Measurements from ENCODE around the gene MEA1. TPM values are rescaled to one million over a fixed set of nuclear protein-coding genes. Genes with fewer than 3 reads are reported as not detected.
"Not testable (repeated sequence)": the region's sequence is repeated elsewhere in the genome, so short reads cannot be mapped to it uniquely, and the experiment has no call there.

The MEA1 gene
- total RNA-seq, 2 experiments from 2014 or later, result 84.8 to 92.3 TPM

DNA sequence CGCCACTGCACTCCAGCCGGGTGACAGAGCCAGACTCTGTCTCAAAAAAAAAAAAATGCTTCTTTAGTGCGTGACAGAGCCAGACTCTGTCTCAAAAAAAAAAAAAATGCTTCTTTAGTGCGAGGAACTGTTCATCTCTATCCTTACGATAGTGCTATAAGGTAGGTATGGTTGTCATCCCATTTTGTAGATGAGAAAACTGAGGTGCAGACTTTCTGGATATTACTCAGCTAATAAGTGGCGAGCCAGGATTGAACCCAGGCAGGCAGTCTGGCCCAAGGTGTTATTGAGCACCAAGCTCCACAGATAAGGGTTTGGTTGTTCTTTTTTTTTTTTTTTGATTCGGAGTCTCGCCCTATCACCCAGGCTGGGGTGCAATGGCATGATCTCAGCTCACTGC is 11.9 kb downstream of the MEA1 start:
- DNase-seq, result no peak
- TF ChIP-seq, protein P1, sequence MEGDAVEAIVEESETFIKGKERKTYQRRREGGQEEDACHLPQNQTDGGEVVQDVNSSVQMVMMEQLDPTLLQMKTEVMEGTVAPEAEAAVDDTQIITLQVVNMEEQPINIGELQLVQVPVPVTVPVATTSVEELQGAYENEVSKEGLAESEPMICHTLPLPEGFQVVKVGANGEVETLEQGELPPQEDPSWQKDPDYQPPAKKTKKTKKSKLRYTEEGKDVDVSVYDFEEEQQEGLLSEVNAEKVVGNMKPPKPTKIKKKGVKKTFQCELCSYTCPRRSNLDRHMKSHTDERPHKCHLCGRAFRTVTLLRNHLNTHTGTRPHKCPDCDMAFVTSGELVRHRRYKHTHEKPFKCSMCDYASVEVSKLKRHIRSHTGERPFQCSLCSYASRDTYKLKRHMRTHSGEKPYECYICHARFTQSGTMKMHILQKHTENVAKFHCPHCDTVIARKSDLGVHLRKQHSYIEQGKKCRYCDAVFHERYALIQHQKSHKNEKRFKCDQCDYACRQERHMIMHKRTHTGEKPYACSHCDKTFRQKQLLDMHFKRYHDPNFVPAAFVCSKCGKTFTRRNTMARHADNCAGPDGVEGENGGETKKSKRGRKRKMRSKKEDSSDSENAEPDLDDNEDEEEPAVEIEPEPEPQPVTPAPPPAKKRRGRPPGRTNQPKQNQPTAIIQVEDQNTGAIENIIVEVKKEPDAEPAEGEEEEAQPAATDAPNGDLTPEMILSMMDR (IDR thresholded peaks at IDR 0.05), result no peak
- no peak overlapping the region for H3K27ac Mint-ChIP-seq
- intact Hi-C loops (cut with micrococcal nuclease), result no loop called here
- ChIA-PET POLR2A (interaction anchor here (1.3 kb wide), 1 partner anchor 14 kb away, joined by 5 read pairs; no protein-coding TSS in a partner anchor), CTCF (interaction anchor here (0.6 kb wide), 1 partner anchor 11 kb away, joined by 3 read pairs; no protein-coding TSS in a partner anchor)
- ATAC-seq, result no peak
- no peaks in the 10 kb centered on the region for H3K27me3 Mint-ChIP-seq
- no peaks in the 10 kb centered on the region for H3K4me1 Mint-ChIP-seq (ENCODE audit: low read depth)
- no peaks in the 10 kb centered on the region for H3K9me3 Mint-ChIP-seq
- peaks cover 5% of the 10 kb centered on the region for H3K36me3 Mint-ChIP-seq (ENCODE audit: low read depth)
- no peak overlapping the region for H3K4me3 Mint-ChIP-seq

DNA sequence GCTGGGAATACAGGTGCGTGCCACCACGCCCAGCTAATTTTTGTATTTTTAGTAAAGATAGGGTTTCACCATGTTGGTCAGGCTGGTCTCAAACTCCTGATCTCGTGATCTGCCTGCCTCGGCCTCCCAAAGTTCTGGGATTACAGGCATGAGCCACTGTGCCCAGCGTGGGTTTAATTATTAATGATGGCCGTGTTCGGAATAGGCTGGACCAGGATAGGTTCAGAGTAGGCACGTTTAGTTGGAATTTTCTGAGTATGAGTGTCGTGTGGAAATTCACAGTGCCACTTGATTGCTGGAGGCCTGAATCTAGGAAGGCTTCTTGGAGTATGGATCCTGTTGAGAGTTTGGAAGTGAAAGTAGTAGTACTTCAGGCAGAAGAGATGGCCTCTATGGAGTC is 15.5 kb downstream of the MEA1 start:
- intact Hi-C loops (cut with micrococcal nuclease); H3K27ac Mint-ChIP-seq; H3K4me1 Mint-ChIP-seq (ENCODE audit: low read depth); H3K27me3 Mint-ChIP-seq; DNase-seq; H3K9me3 Mint-ChIP-seq; H3K4me3 Mint-ChIP-seq; H3K36me3 Mint-ChIP-seq (ENCODE audit: low read depth); ATAC-seq: not testable (repeated sequence)
- ChIA-PET POLR2A (interaction anchor here (0.7 to 2.3 kb wide), 4 partner anchors 10 to 205 kb away, joined by 3 to 11 read pairs (median 4); partner anchors contain the start of gene MEA1), CTCF (interaction anchor here (1.0 kb wide), 1 partner anchor 146 kb away, joined by 4 read pairs; no protein-coding TSS in a partner anchor)

DNA sequence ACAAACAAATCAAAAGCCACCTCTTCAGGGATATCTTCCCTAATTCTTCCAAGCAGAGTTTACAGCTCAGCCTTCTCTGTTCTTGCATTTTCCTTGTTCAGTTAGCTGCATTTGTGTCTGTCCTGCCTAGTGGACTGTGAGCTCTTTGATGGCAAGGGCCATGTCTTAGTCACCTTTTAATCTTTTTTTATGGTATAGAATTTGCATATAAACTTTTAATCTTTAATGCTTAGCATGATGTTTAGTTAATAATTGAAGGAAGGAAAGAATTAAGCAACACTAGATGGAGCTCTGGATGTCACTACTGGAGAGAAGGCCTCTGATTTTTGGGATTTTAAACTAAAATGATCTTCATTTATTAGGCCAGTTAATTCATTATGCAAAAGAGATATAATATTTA is 17.2 kb downstream of the MEA1 start:
- H3K27ac Mint-ChIP-seq, result no peak overlapping the region
- H3K9me3 Mint-ChIP-seq, result no peaks in the 10 kb centered on the region
- H3K4me1 Mint-ChIP-seq (ENCODE audit: low read depth), result no peaks in the 10 kb centered on the region
- no peaks in the 10 kb centered on the region for H3K27me3 Mint-ChIP-seq
- TF ChIP-seq, protein P1 (IDR thresholded peaks at IDR 0.05), result no peak
- DNase-seq (no peak), ATAC-seq (no peak)
- CTCF ChIA-PET, result interaction anchor here (0.6 to 1.5 kb wide), 5 partner anchors 13 to 147 kb away, joined by 3 to 7 read pairs (median 3); partner anchors contain the start of genes GNMT and RRP36
- peaks cover 4% of the 10 kb centered on the region for H3K36me3 Mint-ChIP-seq (ENCODE audit: low read depth)
- POLR2A ChIA-PET, result interaction anchor here (0.6 to 1.7 kb wide), 3 partner anchors 18 to 106 kb away, joined by 3 to 6 read pairs (median 3); partner anchors contain the start of gene PEX6
- H3K4me3 Mint-ChIP-seq, result no peak overlapping the region
- intact Hi-C loops (cut with micrococcal nuclease), result no loop called here

DNA sequence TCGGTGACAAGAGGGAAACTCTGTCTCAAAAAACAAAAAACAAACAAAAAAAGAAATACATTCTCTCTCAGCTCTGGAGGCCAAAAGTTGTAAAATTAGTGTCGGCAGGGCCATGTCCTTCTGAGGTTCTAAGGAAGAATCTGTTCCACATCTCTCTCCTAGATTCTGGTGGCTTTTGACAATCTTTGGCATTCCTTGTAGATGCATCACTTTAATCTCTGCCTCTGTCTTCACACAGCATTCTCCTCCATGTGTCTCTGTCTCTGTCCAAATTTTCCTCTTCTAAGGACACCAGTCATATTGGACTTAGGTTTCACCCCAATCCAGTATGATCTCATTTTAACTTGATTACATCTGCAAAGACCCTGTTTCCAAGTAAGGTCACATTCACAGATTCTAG is 20.3 kb downstream of the MEA1 start:
- no peak for DNase-seq
- Mint-ChIP-seq H3K36me3 (ENCODE audit: low read depth) (peaks cover 14% of the 10 kb centered on the region), H3K27me3 (no peaks in the 10 kb centered on the region), H3K27ac (no peak overlapping the region), H3K4me1 (ENCODE audit: low read depth) (peaks cover 8% of the 10 kb centered on the region), H3K9me3 (no peaks in the 10 kb centered on the region), H3K4me3 (no peak overlapping the region)
- ChIA-PET POLR2A (no interaction called here), CTCF (interaction anchor here (1.3 kb wide), 1 partner anchor 9 kb away, joined by 3 read pairs; no protein-coding TSS in a partner anchor)
- intact Hi-C loops (cut with micrococcal nuclease), result no loop called here
- no peak for ATAC-seq
- TF ChIP-seq, protein P1 (IDR thresholded peaks at IDR 0.05), result no peak

DNA sequence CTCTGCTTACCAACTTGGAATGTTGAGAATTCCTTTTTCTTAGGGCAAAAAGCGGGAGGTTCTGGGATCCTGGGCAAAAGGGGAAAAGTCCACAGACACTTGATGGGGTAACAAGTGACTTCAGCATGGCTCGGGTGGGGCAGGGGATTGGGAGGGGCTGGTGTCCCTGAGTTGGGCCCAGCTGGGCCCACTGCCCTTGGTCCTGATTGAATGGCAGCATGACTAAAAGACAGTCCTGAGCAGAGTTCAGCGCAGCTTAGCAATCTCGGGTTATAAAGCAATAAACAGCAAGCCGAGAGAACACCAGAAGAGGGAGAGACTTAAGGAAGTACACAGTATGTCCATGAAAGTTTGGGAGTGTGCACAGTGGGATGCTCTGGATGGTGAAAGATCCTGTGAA is 23.8 kb downstream of the MEA1 start:
- H3K9me3 Mint-ChIP-seq, result no peaks in the 10 kb centered on the region
- no peak overlapping the region for H3K27ac Mint-ChIP-seq
- H3K36me3 Mint-ChIP-seq (ENCODE audit: low read depth), result peaks cover 18% of the 10 kb centered on the region
- peaks cover 42% of the 10 kb centered on the region for H3K4me1 Mint-ChIP-seq (ENCODE audit: low read depth)
- H3K4me3 Mint-ChIP-seq, result no peak overlapping the region
- ChIA-PET POLR2A (interaction anchor here (1.5 to 1.7 kb wide), 2 partner anchors 10 to 19 kb away, joined by 3 to 4 read pairs; no protein-coding TSS in a partner anchor), CTCF (no interaction called here)
- no peak for DNase-seq
- no peak for ATAC-seq
- TF ChIP-seq, protein P1 (IDR thresholded peaks at IDR 0.05), result no peak
- intact Hi-C loops (cut with micrococcal nuclease), result no loop called here
- no peaks in the 10 kb centered on the region for H3K27me3 Mint-ChIP-seq
